Gastrocnemius medialis (tissue), 4 donors: Measurements from ENCODE around the gene PLA2G2F. TPM values are rescaled to one million over a fixed set of nuclear protein-coding genes. Genes with fewer than 3 reads are reported as not detected.

Experiments used
- ATAC-seq, 2 donors: fragments of 150-250 bp; one replicate each; pipeline ENCODE4 v1.9.1; 2016
- DNase-seq, 2 donors: peaks; one replicate each; pipeline ENCODE4 v3.0.0-alpha.2; 2019
- H3K27ac ChIP-seq, 4 donors: fragments of 200-600 bp; sonication (generic); 1 replicate in 1 of 4; 2 replicates in 3 of 4; pipeline ENCODE4 v1.5.1; 2016 to 2018; ENCODE audit warnings: mild to moderate bottlenecking in 2 of 4, moderate library complexity in 1 of 4
- H3K27me3 ChIP-seq, 3 donors: fragments of 200-600 bp; sonication (generic) in 2 of 3; 1 replicate in 1 of 3; 2 replicates in 2 of 3; pipeline versions ENCODE4 v1.5.1 to v1.6.0; 2016 to 2019; ENCODE audit warnings: mild to moderate bottlenecking in 1 of 3, moderate library complexity in 1 of 3
- H3K36me3 ChIP-seq, 2 donors: fragments of 200-600 bp; sonication (generic) in 1 of 2; one replicate each; pipeline ENCODE4 v1.5.1; 2017 to 2018
- H3K4me1 ChIP-seq, 2 donors: fragments of 200-600 bp; sonication (generic) in 1 of 2; one replicate each; pipeline ENCODE4 v1.5.1; 2016 to 2017; ENCODE audit warnings: mild to moderate bottlenecking in 2 of 2
- H3K4me3 ChIP-seq, 4 donors: fragments of 200-600 bp; sonication (generic) in 3 of 4; 1 replicate in 1 of 4; 2 replicates in 3 of 4; pipeline ENCODE4 v1.5.1; 2016 to 2019; ENCODE audit warnings: mild to moderate bottlenecking in 2 of 4
- H3K9me3 ChIP-seq, 3 donors: fragments of 200-600 bp; sonication (generic) in 2 of 3; 1 replicate in 1 of 3; 2 replicates in 2 of 3; pipeline ENCODE4 v1.5.1; 2016 to 2019
- CTCF ChIP-seq, 5 experiments: fragments of 450-650 bp in 3 of 5; fragments of 200-600 bp in 2 of 5; sonication (generic) in 2 of 5; IDR thresholded peaks in 4 of 5; conservative IDR thresholded peaks in 1 of 5; 1 replicate in 4 of 5; 2 replicates in 1 of 5; pipeline ENCODE4 v1.5.1; 2016 to 2019; ENCODE audit warnings: antibody characterized with exemption in 5 of 5, mild to moderate bottlenecking in 3 of 5, moderate library complexity in 3 of 5
- POLR2A ChIP-seq, 2 donors: fragments of 450-650 bp; IDR thresholded peaks; one replicate each; pipeline ENCODE4 v1.6.1; 2017; ENCODE audit warnings: antibody characterized with exemption in 2 of 2, mild to moderate bottlenecking in 2 of 2, moderate library complexity in 2 of 2
- in situ Hi-C, 4 donors: fragments of 200-750 bp; cut with MboI; loops; one replicate each; pipeline versions ENCODE4 v1.15.0 to v1.8.0; 2017; ENCODE audit warnings: low sequenced_read_pairs in 4 of 4
- intact Hi-C: fragments of 100-400 bp; cut with DNase I; formaldehyde crosslinking; loops from one replicate; pipeline ENCODE4 v1.15.1; 2023; ENCODE audit warnings: low total_unique reads
- total RNA-seq, 4 donors: library from RNA; depleted of rRNA; stranded (reverse); fragments of >200 nt; gene quantifications; one replicate each; pipeline versions ENCODE4 v1.1.0 to v1.2.3, GENCODE V29; 2016

PLA2G2F gene
- total RNA-seq, 4 donors from 2014 or later, result not detected

DNA sequence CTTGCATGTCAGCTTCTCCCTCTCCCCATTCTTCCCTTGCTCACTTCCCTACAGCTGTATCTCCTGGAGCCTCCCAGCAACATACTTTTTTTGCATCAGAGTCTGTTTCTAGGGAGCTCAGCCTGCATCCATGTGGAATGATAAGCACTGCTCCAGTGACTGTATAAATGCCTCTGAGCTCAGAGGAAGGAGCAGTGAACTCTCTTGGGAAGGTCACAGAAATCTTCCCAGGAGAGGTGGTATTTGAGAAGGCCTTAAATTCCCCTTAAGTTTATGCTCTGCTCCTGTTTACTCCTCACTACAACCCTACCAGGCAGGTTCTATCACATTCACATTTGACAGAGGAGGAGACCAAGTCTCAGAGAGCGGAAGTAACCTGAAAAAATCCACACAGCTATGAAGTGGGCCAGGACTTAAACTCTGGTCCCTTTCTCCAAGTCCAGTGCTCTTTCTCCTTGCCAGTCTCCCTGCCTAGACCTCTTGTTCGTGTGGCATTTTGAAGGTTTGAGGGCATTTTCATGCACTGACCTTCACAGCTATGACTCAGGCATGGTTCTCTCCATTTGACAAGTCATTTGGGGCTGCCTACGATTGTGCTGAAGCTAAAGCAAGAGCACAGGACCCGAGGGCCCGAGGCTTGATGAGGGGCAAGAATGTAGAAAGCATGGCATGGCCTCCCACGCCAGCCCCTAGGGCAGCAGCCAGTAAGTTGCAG lies 41.2 kb downstream of the PLA2G2F start:
- TF ChIP-seq POLR2A (IDR thresholded peaks at IDR 0.05) (no peak), CTCF (IDR thresholded peaks at IDR 0.05 in 4 of 5, conservative IDR thresholded peaks at IDR 0.05 in 1 of 5) (no peak)
- Histone ChIP-seq H3K4me1 (peaks cover 14 to 15% of the 10 kb centered on the region in 2 donors), H3K27ac (peak overlapping the region in 1 of 4 donors; percentile 74), H3K4me3 (no peak overlapping the region), H3K36me3 (no peaks in the 10 kb centered on the region), H3K27me3 (peaks cover 0 to 6% (median under 1%) of the 10 kb centered on the region in 3 donors), H3K9me3 (no peaks in the 10 kb centered on the region)
- DNase-seq, result no peak
- intact Hi-C loops, result no loop called here
- in situ Hi-C loops, result no loop called here
- ATAC-seq, result no peak

DNA sequence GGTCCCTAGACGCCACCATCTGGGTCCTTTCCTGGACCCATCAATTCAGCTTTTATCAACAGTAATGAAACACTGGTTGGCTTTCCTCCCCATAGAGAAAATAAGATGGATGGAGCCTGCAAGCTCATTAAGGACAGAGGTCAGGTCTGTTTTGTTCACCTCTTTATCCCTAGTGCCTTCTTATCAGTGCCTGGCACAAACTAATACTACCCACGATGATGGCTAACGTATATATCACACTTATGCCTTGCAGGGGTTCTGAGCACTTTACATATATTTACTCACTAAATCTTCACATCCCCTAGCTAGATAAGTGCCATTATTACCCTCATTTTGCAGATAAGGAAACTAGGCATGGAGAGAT lies 41.7 kb downstream of the PLA2G2F start:
- TF ChIP-seq POLR2A (IDR thresholded peaks at IDR 0.05) (no peak), CTCF (IDR thresholded peaks at IDR 0.05 in 4 of 5, conservative IDR thresholded peaks at IDR 0.05 in 1 of 5) (no peak)
- Histone ChIP-seq H3K27me3 (peaks cover 0 to 10% (median 6%) of the 10 kb centered on the region in 3 donors), H3K4me3 (no peak overlapping the region), H3K36me3 (no peaks in the 10 kb centered on the region), H3K27ac (no peak overlapping the region), H3K4me1 (peaks cover 15% of the 10 kb centered on the region in 2 donors), H3K9me3 (no peaks in the 10 kb centered on the region)
- DNase-seq, result no peak
- ATAC-seq, result no peak
- intact Hi-C loops, result no loop called here
- in situ Hi-C loops, result no loop called here

DNA sequence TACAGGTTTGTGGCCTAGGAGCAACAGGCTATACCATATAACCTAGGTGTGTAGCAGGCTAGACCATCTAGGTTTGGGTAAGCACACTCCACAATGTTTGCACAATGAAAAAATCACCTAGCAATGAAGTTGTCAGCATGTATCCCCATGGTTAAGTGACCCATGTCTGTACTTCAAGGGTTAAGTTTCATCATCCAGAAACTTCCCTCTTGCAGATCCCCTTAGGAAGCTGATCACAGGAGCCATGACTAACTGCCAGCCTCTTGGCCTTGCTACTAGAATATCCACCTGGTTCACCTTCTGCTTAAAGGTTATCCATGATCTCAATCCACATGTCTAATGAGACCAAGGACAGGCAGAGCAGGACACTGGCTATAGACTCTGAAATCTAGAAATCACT lies 43.3 kb downstream of the PLA2G2F start:
- no peak for DNase-seq
- TF ChIP-seq POLR2A (IDR thresholded peaks at IDR 0.05) (no peak), CTCF (IDR thresholded peaks at IDR 0.05 in 4 of 5, conservative IDR thresholded peaks at IDR 0.05 in 1 of 5) (no peak)
- in situ Hi-C loops, result no loop called here
- Histone ChIP-seq H3K4me1 (peaks cover 15 to 22% of the 10 kb centered on the region in 2 donors), H3K36me3 (no peaks in the 10 kb centered on the region), H3K27me3 (peaks cover 6 to 26% (median 21%) of the 10 kb centered on the region in 3 donors), H3K27ac (no peak overlapping the region), H3K9me3 (no peaks in the 10 kb centered on the region), H3K4me3 (no peak overlapping the region)
- ATAC-seq, result no peak
- intact Hi-C loops, result no loop called here

- DNase-seq (no peak), ATAC-seq (no peak)
- no peaks in the 10 kb centered on the region for H3K36me3 ChIP-seq
- H3K27me3 ChIP-seq, result peaks cover 6 to 32% (median 22%) of the 10 kb centered on the region in 3 donors
- in situ Hi-C loops (no loop called here), intact Hi-C loops (no loop called here)
- no peak for TF ChIP-seq CTCF (IDR thresholded peaks at IDR 0.05 in 4 of 5, conservative IDR thresholded peaks at IDR 0.05 in 1 of 5)
- no peak for TF ChIP-seq POLR2A (IDR thresholded peaks at IDR 0.05)
- H3K9me3 ChIP-seq, result no peaks in the 10 kb centered on the region
- H3K27ac ChIP-seq, result no peak overlapping the region
- peaks cover 12 to 19% of the 10 kb centered on the region in 2 donors for H3K4me1 ChIP-seq
- no peak overlapping the region for H3K4me3 ChIP-seq
Measured at GRCh38 chr1:20183035-20183434, 43.9 kb downstream of the PLA2G2F start.
